Neutrophil (primary cell): ENCODE measurements around the gene FAM32A.

Experiments
- H3K27ac ChIP-seq: fragments of 200-600 bp; sonication (generic); 2 replicates; pipeline ENCODE4 v1.5.1; 2016; ENCODE audit warnings: mild to moderate bottlenecking, moderate library complexity
- H3K27me3 ChIP-seq: fragments of 200-600 bp; sonication (generic); 2 replicates; pipeline ENCODE4 v1.6.0; 2016; ENCODE audit warnings: mild to moderate bottlenecking
- H3K36me3 ChIP-seq: fragments of 200-600 bp; sonication (generic); 2 replicates; pipeline ENCODE4 v1.5.1; 2017
- H3K4me1 ChIP-seq, 2 experiments: fragments of 200-600 bp in 1 of 2; sonication (generic) in 1 of 2; 1 replicate in 1 of 2; 2 replicates in 1 of 2; pipeline versions ENCODE4 v1.5.1 to v1.6.1; 2013 to 2016; ENCODE audit warnings: low read depth in 1 of 2, low read length in 1 of 2, mild to moderate bottlenecking in 1 of 2, moderate library complexity in 1 of 2; ENCODE audit not compliant: control insufficient read depth in 1 of 2, insufficient read depth in 1 of 2
- H3K4me3 ChIP-seq, 2 experiments: fragments of 200-600 bp in 1 of 2; sonication (generic) in 1 of 2; 1 replicate in 1 of 2; 2 replicates in 1 of 2; pipeline ENCODE4 v1.5.1; 2013 to 2016; ENCODE audit warnings: low read depth in 1 of 2, low read length in 1 of 2, mild to moderate bottlenecking in 1 of 2, moderate library complexity in 1 of 2
- H3K9me3 ChIP-seq: fragments of 200-600 bp; sonication (generic); 2 replicates; pipeline ENCODE4 v1.5.1; 2016
- TF ChIP-seq, protein P1 (sequence below): fragments of 200-600 bp; sonication (generic); IDR thresholded peaks from 2 replicates; pipeline ENCODE4 v1.5.1; 2016; ENCODE audit warnings: antibody characterized with exemption

FAM32A gene

DNA sequence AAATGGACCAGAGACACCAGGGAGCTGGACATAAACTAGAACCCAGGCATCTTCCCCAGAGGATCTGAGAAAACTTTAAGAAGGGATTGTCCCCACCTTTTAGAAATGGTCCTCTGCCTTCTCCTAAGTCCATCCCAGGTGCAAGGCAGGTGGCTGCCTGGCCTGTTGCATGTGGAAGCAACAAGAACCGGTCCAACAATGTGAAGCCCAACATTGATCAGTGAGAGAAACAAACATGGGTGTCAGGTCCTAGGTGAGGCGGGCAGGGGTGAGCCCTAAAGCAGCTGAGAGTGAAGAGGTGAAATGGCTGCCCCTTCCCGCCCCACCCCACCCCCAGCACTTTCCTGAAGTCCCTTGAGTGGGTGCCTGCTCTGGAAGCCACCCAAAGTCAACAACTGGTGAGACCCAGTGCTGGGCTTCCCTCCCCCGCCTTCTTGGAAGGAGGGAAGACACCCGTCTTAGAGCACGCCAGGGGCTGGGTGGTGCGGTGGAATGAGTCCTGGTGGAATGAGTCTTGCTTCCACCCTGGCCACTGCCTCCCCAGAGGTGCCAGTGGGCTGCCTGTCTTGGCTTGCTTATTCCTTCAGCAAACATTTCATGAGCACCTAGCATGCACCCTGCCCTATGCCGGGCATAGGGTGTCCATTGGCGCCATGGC lies 14.2 kb downstream of the FAM32A start:
- Histone ChIP-seq H3K27ac (peak overlapping the region; percentile 85), H3K27me3 (no peaks in the 10 kb centered on the region), H3K4me1 (peaks cover 39 to 40% of the 10 kb centered on the region in 2 experiments), H3K9me3 (no peaks in the 10 kb centered on the region), H3K36me3 (peaks cover 37% of the 10 kb centered on the region), H3K4me3 (peak overlapping the region; percentile 89 to 91)
- TF ChIP-seq, protein P1, sequence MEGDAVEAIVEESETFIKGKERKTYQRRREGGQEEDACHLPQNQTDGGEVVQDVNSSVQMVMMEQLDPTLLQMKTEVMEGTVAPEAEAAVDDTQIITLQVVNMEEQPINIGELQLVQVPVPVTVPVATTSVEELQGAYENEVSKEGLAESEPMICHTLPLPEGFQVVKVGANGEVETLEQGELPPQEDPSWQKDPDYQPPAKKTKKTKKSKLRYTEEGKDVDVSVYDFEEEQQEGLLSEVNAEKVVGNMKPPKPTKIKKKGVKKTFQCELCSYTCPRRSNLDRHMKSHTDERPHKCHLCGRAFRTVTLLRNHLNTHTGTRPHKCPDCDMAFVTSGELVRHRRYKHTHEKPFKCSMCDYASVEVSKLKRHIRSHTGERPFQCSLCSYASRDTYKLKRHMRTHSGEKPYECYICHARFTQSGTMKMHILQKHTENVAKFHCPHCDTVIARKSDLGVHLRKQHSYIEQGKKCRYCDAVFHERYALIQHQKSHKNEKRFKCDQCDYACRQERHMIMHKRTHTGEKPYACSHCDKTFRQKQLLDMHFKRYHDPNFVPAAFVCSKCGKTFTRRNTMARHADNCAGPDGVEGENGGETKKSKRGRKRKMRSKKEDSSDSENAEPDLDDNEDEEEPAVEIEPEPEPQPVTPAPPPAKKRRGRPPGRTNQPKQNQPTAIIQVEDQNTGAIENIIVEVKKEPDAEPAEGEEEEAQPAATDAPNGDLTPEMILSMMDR = no peak

DNA sequence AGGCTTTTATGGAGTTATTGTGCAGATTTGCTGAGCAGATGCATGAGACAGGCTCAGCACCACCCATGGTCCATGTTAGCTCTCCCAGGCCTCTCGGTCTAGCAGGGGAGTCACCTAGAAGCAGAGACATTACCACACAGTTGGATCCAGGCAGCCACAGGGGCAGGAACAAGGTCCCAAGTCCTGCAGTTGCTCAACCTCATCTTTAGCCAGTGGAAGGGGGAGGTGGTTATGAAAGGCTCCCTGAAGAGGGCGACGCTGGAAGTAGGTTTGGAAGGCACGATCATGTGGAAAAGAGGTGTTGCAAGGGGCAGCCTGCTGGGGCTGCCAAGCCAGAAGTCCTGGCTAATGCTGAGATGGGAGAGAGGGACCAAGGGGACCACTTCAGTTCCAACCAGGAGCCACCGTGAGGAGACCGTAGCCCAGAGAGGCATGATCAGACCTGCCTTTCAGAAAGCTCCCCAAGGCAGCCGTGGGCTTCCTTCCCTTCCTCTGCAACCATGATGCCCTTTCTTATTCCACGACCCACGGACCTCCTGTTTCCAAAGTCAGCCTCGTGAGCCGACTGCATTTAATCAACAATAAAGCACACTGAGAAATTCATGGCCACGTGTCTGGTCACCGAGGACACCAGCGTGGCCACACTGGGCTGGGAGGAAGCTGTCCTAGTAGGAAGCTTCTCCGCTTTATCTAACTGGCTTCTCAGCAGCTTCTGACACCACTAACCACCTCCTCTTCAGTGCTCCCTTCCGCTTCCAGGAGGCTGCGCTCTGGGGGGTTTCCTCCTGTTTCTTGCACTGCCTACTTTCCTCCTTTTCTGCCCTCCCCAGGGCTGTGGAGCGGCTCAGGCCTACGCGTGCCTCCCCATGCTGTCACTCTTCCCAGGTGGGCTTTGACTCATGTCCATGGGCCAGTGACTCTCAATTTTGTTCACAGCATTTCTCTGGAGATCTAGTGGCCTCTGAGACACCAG lies 15.1 kb downstream of the FAM32A start:
- H3K27ac ChIP-seq = peak overlapping the region; percentile 85
- H3K4me1 ChIP-seq = peaks cover 39 to 40% of the 10 kb centered on the region in 2 experiments
- H3K36me3 ChIP-seq = peaks cover 44% of the 10 kb centered on the region
- TF ChIP-seq, protein P1 = no peak
- no peak overlapping the region for H3K4me3 ChIP-seq
- H3K27me3 ChIP-seq = no peaks in the 10 kb centered on the region
- H3K9me3 ChIP-seq = no peaks in the 10 kb centered on the region

DNA sequence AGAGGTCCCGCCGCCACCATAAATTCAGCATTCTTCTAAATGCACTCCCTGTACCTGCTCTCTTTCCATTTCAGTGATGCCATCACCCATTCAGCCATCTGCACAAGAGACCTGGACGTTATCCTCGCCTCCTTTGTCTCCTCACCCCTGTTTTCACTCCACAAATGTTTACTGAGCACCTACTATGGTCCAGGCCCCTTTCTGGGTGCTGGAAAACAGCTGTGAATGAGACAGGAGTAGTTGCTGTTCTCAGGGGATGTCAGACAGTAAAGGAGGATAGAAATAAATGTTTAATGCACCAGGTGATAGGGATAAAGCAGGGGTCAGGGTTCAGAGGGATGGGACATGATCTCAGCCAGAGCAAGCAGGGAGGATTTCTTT lies 15.8 kb downstream of the FAM32A start:
- no peaks in the 10 kb centered on the region for H3K9me3 ChIP-seq
- no peak overlapping the region for H3K4me3 ChIP-seq
- H3K4me1 ChIP-seq = peaks cover 39 to 40% of the 10 kb centered on the region in 2 experiments
- peak overlapping the region; percentile 85 for H3K27ac ChIP-seq
- no peaks in the 10 kb centered on the region for H3K27me3 ChIP-seq
- peaks cover 51% of the 10 kb centered on the region for H3K36me3 ChIP-seq
- TF ChIP-seq, protein P1 = no peak

DNA sequence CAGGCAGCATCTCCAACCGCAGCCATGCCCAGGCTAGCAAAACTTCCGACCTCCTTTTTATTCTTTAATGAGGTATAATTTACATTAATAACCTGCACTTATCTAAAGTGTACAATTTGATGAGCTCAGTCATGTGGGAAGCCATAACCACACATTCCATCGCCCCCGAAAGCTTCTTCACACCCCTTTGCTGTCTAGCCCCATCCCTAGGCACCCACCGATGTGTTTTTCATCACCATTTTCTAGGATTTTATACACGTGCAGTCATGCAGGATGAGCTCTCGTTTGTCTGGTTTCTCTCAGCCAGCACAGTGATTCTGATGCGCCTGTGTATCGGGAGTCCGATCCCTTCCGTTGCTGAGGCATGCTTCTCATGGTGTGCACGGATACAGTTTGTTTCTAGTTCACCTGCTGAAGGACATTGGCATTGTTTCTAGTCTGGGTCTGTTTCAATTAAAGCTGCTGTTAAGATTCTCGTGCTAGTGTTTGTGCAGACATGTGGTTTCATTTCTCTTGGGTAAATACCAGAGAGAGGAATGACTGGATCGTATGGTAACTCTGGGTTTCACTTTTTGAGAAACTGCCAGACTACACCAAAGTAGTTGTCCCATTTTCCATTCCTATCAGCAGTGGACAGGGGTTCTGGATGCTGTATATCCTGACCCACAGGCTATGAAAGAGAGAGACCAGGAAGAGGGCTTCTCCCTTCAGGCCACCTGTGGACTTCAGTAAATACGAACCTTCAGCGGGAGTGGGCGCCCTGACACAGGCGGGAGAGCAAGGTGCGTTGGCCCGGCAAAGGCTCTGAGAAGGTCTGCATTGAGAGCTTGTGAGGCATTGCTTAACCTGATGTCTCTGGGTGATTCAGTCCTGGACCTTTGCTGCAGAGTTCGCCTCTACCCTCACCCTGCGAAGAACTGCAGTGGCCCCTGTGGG lies 17.4 kb downstream of the FAM32A start:
- Histone ChIP-seq H3K27me3 (no peaks in the 10 kb centered on the region), H3K4me1 (peaks cover 32 to 33% of the 10 kb centered on the region in 2 experiments), H3K27ac (no peak overlapping the region), H3K4me3 (no peak overlapping the region), H3K9me3 (no peaks in the 10 kb centered on the region), H3K36me3 (peaks cover 67% of the 10 kb centered on the region)
- TF ChIP-seq, protein P1 = no peak
